ENCODE data around the gene IPO11.
"Not testable (repeated sequence)": the region's sequence is repeated elsewhere in the genome, so short reads cannot be mapped to it uniquely, and the experiment has no call there.

Gene IPO11

GRCh38 chr5:62617943-62618342 lies 205.4 kb downstream of the IPO11 start:
- no peak for TF ChIP-seq ZFX (IDR thresholded peaks at IDR 0.05)
- TF ChIP-seq CTCF (conservative IDR thresholded peaks at IDR 0.05), result no peak
- no peak overlapping the region for H3K27ac ChIP-seq

GRCh38 chr5:62620761-62621160 lies 208.2 kb downstream of the IPO11 start:
- no peak for TF ChIP-seq ZFX (IDR thresholded peaks at IDR 0.05)
- no peak for TF ChIP-seq CTCF (conservative IDR thresholded peaks at IDR 0.05)
- no peak overlapping the region for H3K27ac ChIP-seq

- TF ChIP-seq ZFX (IDR thresholded peaks at IDR 0.05), result no peak
- no peak for TF ChIP-seq CTCF (conservative IDR thresholded peaks at IDR 0.05)
- no peak overlapping the region for H3K27ac ChIP-seq
Measured at GRCh38 chr5:62621280-62621679, 208.7 kb downstream of the IPO11 start.

- no peak overlapping the region for H3K27ac ChIP-seq
- no peak for TF ChIP-seq CTCF (conservative IDR thresholded peaks at IDR 0.05)
Measured at GRCh38 chr5:62623271-62623670, 210.7 kb downstream of the IPO11 start.

- not testable (repeated sequence) for H3K27ac ChIP-seq
Measured at GRCh38 chr5:62624436-62624835, 211.9 kb downstream of the IPO11 start.

GRCh38 chr5:62626534-62626933 lies 214.0 kb downstream of the IPO11 start:
- no peak for TF ChIP-seq CTCF (conservative IDR thresholded peaks at IDR 0.05)
- TF ChIP-seq ZFX (IDR thresholded peaks at IDR 0.05), result no peak
- no peak overlapping the region for H3K27ac ChIP-seq

GRCh38 chr5:62627121-62627520 lies 214.6 kb downstream of the IPO11 start:
- TF ChIP-seq ZFX (IDR thresholded peaks at IDR 0.05) (no peak), CTCF (conservative IDR thresholded peaks at IDR 0.05) (no peak)
- H3K27ac ChIP-seq, result no peak overlapping the region

- no peak for TF ChIP-seq ZFX (IDR thresholded peaks at IDR 0.05)
- TF ChIP-seq CTCF (conservative IDR thresholded peaks at IDR 0.05), result no peak
- H3K27ac ChIP-seq, result no peak overlapping the region
Measured at GRCh38 chr5:62627901-62628300, 215.3 kb downstream of the IPO11 start.
